ENCODE data around the gene NSUN3. TPM values are rescaled to one million over a fixed set of nuclear protein-coding genes. Genes with fewer than 3 reads are reported as not detected.
"Not testable (repeated sequence)": the region's sequence is repeated elsewhere in the genome, so short reads cannot be mapped to it uniquely, and the experiment has no call there.

NSUN3 gene
- polyA plus RNA-seq, 10 donors = 5.2 to 9.1 (median 7.9) TPM

- no peak for DNase-seq
Observed at GRCh38 chr3:94066506-94067500, 3.9 kb downstream of the NSUN3 start.

GRCh38 chr3:94069194-94069813, 6.4 kb downstream of the NSUN3 start:
- DNase-seq = peak; percentile 19 to 52 (median 26)

GRCh38 chr3:94070341-94070911, 7.6 kb downstream of the NSUN3 start:
- no peak for DNase-seq

DNA sequence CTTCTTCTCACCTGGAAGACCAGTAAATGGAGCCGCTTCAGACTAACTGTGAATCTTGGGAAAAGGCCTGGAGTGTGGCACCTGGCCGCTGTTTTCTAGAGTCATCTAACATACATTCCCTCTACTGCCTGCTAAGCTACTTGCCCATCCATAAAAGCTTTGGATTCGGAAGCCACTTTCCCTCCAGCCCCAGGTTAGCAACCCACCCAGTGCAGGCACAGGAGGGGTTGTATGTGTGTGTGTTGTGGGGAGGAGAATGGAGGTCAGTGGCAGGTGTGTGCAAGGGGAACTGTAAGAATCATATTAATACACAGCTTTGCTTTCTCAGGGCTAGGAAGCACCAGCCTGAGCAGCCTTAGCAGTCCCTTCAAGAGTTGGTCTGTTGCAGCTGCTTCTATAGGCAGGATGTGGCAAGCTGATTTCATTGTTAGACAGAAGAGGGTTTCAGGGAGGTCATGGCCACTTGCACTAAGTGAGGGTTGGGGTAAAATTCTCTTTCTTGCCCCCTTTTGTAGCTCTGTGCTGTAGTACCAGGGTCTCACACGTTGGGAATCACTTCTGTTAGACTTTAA, 8.9 kb downstream of the NSUN3 start:
- no peak for DNase-seq

- no peak for DNase-seq
Observed at GRCh38 chr3:94076055-94076454, 13.2 kb downstream of the NSUN3 start.

DNA sequence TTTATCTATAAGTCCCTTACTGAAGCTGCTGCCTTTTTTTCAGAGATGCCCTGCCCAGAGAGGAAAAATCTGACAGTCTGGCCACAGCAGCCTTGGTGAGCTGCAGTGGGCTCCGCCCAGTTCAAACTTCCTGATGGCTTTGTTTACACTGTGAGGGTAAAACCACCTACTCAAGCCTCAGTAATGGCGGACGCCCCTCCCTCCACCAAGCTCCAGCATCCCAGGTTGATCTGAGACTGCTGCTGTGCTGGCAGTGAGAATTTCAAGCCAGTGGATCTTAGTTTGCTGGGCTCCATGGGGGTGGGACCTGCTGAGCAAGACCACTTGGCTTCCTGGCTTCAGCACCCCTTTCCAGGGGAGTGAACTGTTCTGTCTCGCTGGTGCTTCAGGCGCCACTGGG, 17.7 kb downstream of the NSUN3 start:
- not testable (repeated sequence) for DNase-seq

DNA sequence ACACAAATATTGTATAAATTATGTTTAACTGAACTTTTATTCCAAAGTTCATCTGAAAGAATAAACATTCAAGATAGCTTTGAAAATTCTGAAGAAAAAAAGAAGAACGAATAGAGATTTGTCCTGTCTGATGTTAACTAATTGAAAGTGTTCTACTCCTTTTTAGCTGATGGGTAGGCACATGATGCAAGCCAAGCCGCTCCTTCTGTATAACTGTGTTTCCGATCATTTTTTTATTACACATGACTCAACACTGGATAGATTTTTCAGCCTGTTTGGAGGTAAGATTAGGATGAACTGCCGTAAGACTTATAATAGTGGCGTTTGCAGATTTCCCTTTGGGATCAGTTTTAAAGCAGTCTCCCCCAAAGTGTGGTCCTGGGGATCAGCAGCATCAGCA, 19.0 kb downstream of the NSUN3 start:
- DNase-seq = peak in 1 of 3 donors; percentile 4

DNA sequence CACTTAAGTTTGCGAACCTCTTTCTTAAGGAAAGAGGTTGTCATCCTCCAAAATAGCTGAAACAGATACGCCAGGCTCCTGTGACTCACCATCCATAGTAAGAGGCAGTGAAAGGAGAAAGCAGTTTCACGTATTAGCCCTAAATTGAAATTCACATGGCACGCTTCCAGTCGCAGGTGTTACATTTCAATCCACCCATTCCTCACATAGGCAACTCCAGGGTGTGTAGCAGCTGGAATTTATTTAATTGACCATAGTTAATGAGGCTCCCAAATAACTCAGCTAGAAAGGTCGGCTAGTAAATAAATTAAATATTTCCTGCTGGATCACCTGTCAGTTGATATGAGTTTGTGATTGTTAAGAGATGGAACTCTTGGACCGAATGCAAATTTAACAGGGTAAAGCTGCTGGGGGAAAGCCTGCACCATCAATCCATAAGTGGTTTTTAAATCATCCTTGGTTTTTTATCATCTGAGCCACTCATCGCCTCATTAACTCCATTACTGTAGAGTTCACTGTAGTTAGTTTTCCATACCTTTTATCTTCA, 19.6 kb downstream of the NSUN3 start:
- peak in 1 of 3 donors; percentile 7 for DNase-seq

DNA sequence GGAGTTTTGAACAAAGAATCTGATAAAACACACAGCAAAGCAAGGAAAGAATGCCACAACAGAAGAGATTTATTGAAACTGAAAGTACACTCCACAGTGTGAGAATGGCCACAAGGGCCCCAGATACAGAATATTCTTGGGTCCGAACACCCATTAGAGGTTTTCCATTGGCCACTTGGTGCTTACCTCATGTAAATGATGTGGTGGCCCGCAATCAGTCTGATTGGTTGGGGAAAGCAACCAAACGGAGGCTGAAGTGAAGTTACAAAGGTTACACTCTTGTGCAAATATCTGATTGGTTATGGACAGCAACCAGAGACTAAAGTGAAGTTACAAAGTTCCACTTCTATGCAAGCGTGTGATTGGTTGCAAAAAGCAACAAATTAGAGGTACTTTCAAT, 20.4 kb downstream of the NSUN3 start:
- no peak for DNase-seq

DNA sequence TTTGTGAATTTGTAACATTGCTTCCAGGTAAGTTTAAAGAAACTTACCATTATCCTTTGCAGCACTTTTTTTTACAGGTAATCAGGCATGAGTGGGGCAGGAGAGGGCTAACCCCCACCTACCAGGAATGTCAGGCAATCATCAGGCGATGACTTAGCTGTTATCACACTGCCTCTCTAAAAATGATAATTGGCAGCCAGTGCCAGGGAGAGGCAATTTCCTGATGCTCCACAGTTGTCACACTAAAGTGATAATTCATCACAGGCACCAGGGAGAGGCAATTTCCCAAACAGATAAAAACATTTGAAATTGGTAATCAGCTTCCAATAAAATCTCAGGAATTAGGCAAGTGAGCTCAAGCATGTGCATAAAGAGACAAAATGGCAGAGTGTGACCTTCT, 26.3 kb downstream of the NSUN3 start:
- no peak for DNase-seq

DNA sequence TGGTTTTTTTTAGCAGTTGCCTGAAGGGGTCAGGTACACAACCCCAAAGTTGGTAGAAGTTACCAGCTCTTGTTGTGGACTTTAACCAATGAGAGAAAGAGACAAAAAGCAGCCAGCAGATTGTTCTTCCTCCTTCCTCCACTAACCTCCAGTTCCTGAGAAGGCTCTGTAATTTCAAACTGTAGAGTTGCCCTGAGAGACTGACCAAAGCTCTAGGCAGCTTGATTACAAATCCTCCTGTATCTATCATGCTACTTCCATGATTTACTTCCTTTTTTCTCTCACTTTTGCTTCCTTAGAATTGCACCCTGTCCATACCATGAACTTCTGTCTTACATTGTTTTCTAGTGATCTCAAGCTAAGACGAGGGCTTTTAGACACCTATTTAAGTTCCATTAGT, 29.2 kb downstream of the NSUN3 start:
- DNase-seq = no peak

DNA sequence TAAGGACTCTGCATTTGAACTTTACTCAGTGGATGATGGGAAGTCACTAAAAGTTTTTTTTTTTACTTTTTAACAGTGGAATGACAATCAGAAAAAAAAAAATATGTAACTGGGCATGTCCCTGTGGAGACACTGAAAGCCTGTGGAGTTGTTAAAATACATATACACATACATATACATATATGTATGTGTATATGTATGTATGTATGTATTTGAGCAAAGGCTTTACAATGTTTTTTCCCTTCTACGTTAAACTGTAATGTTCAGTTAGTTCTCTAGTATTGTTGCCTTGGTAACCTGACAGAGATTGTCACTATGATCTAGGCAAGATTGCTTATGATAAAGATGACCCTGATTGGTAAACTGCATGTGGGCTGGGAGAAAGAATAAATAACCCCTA, 30.3 kb downstream of the NSUN3 start:
- no peak for DNase-seq

DNA sequence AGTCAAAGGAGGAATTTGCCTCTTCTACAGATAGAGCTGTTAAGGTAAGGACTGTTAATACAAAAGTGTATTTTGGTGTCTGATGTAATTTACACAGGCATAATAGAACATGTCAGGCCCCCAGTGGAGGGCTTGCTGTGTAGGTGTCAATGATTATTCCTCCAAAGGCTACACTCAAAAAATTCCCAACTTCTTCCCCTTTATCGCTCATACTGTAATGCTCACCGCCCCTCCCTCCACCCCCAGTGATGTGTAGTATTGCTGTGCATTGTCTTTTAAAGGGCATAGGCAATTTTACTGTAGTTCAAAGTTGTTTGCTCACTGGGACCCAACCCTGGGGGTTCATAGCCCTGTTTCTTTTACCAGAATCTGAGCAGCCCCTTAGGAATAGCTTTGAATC, 32.2 kb downstream of the NSUN3 start:
- DNase-seq = no peak

DNA sequence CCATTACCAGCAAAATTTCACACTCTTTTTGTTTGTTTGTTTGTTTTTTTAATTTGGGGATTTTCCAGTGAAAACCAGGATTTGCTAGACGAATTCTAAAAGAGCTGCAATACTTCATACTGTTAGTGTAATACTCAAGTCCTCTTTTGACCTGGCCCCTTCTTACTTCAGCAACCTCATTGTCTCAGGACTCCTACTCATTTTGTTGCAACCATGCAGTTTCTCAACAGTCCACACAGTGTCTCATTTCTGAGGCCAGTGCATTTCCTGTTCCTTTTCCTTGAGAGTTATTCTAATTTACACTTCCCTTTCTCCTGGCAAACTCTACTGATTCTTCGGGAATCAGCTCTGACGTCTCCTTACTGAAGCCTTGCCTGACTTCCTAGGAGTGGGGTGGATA, 35.6 kb downstream of the NSUN3 start:
- no peak for DNase-seq

DNA sequence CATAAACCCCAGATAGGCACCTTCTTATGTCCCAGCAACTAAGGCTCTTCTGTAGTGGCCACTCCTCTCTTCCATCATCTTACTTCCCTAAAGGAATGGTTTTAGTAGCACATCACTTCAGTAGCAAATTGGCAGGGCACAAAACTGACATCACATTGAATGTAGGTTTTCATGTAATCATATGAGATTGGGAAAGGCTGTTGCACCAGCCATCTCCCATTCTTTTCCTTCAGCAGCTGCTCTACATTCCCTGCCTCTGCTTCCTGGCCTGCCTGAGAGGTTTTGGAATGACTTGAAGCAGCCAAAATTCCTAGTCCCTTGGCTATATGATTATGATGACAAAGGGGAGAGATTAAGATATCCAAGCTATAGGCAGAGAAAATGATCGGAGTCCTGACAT, 36.5 kb downstream of the NSUN3 start:
- no peak for DNase-seq

DNA sequence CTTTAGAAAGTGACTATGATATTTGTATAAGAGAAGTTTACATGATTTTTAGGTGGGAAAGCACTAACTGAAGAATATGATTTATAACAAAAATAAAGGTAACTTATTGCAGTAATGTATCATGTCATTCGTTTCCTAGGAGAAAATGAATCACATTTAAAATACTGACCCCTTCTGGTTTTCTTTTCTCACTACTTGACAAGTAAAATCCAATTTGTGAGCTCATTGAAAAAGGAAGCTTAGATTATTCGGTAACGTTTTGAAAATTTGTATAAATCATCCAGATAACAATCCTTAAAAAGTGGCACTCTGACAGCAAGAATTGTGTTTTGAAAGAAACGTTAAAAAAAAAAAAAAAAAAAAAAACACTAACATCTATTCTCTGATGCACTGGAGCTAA, 39.0 kb downstream of the NSUN3 start:
- no peak for DNase-seq

DNA sequence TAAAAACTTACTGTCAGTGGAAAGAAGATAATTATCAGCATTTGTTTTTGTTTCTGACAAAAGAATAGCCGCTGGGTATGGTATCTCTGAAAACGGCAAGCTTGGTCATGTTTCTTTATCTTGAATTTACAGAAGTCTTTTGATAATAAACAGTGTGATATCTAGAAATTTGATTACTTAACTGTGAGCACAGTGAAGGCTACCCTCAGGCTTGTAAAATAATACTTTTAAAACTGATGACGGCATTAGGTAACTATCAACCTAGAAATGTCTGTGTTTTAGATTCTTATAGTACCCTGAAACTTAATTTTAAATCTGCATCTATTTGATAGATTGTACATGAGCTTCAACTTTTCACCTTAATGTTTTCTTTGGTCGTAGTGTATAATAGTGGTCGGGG, 43.4 kb downstream of the NSUN3 start:
- no peak for DNase-seq

DNA sequence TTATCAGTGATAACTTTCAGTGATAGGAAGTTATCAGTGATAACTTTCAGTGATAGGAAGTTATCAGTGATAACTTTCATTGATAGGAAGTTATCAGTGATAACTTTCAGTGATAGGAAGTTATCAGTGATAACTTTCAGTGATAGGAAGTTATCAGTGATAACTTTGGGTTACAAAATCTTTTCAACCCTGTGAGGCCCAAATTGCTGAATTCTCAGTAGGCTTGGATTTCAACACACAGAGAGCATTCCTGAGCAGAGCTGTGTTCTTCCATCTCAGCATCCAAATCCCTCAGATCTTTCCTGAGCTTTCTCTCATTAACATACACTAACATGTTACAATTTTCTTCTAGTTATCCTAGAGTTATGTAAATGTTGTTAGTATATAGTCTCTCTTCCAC, 47.4 kb downstream of the NSUN3 start:
- DNase-seq = not testable (repeated sequence)

- no peak for DNase-seq
Observed at GRCh38 chr3:94110854-94111253, 48.0 kb downstream of the NSUN3 start.

DNA sequence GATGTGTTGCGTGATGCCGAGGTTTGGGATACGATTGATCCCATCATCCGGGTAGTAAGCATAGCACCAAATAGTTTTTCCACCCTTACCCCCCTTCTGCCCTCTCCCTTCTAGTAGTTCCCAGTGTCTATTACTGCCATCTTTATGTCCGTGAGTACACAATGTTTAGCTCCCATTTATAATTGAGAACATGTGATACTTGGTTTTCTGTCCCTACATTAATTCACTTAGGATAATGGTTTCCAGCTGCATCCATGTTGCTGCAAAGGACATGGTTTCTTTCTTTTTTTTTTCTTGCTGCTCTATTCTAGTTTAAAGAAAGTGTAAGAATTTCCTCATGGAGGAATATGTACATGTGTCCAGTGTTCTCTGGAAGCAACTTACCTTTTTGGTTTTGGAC, 51.8 kb downstream of the NSUN3 start:
- DNase-seq = peak in 1 of 3 donors; percentile 13

- DNase-seq = peak; percentile 7 to 16 (median 12)
Observed at GRCh38 chr3:94115482-94115881, 52.6 kb downstream of the NSUN3 start.

DNA sequence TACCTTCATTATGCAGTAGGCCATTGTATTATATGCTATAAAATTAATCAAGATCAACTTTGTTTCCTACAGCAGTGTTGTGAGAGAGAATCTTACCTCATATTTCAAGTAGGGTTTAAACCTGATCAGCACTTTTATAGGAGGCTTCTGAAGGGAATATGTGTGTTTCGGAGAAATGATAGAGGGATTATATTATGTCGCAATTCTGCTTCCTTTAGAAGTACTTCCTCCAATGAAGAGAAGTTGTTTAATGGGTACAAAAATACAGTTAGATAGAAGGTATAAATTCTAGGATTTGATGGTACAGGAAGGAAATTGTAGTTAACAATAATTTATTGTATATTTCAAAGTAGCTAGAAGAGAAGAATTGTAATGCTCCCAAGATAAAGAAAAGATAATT, 54.9 kb downstream of the NSUN3 start:
- no peak for DNase-seq
